Left ventricle myocardium inferior (tissue), 1 donor: ENCODE measurements around the gene PIK3C2G. TPM values are rescaled to one million over a fixed set of nuclear protein-coding genes. Genes with fewer than 3 reads are reported as not detected.
"Not testable (repeated sequence)": the region's sequence is repeated elsewhere in the genome, so short reads cannot be mapped to it uniquely, and the experiment has no call there.

Experiments used
- DNase-seq: peaks from one replicate; pipeline ENCODE4 v3.0.0-alpha.2; 2020
- H3K27ac ChIP-seq: fragments of 200-600 bp; replicated peaks from 2 replicates; pipeline ENCODE4 v1.8.0; 2021
- H3K27me3 ChIP-seq: fragments of 200-600 bp; 2 replicates; pipeline ENCODE4 v1.8.0; 2021; ENCODE audit warnings: low read depth
- H3K36me3 ChIP-seq: fragments of 200-600 bp; 2 replicates; pipeline ENCODE4 v1.8.0; 2021
- H3K4me1 ChIP-seq: fragments of 200-600 bp; 2 replicates; pipeline ENCODE4 v1.8.0; 2021
- H3K4me3 ChIP-seq: fragments of 200-600 bp; 2 replicates; pipeline ENCODE4 v1.8.0; 2021; ENCODE audit warnings: mild to moderate bottlenecking, moderate library complexity
- H3K9me3 ChIP-seq: fragments of 200-600 bp; replicated peaks from 2 replicates; pipeline ENCODE4 v1.8.0; 2021
- CTCF ChIP-seq: fragments of 200-600 bp; IDR thresholded peaks from 2 replicates; pipeline ENCODE4 v1.8.0; 2021; ENCODE audit warnings: antibody characterized with exemption, mild to moderate bottlenecking, borderline replicate concordance
- intact Hi-C: fragments of 100-400 bp; cut with micrococcal nuclease; formaldehyde crosslinking; loops from one replicate; pipeline ENCODE4 v1.11.0; 2022
- total RNA-seq: library from RNA; stranded (reverse); fragmentation: NEBNext Ultra II Directional; extraction: Animal tissue kit (Norgen Biotek cat#: 25700); gene quantifications from one replicate; pipeline ENCODE4 v1.2.1, GENCODE V29; 2021
- donor health status: DM: no; HTN: yes; CAD: no; lungs with severe emphysema.

The PIK3C2G gene
- total RNA-seq, 1 donor from 2014 or later, result not detected

GRCh38 chr12:18496156-18496555, 234.8 kb downstream of the PIK3C2G start:
- no peaks in the 10 kb centered on the region for H3K9me3 ChIP-seq
- no peak for DNase-seq
- no peaks in the 10 kb centered on the region for H3K4me1 ChIP-seq
- H3K36me3 ChIP-seq, result no peaks in the 10 kb centered on the region
- intact Hi-C loops, result no loop called here
- no peaks in the 10 kb centered on the region for H3K27me3 ChIP-seq
- TF ChIP-seq CTCF, result no peak
- no peak overlapping the region for H3K4me3 ChIP-seq
- no peak overlapping the region for H3K27ac ChIP-seq

- DNase-seq, H3K27ac ChIP-seq, H3K36me3 ChIP-seq, H3K4me3 ChIP-seq, H3K4me1 ChIP-seq, intact Hi-C loops, H3K9me3 ChIP-seq, H3K27me3 ChIP-seq: not testable (repeated sequence)
Observed at GRCh38 chr12:18500160-18500574, 238.8 kb downstream of the PIK3C2G start.

- H3K4me3 ChIP-seq, H3K9me3 ChIP-seq, H3K4me1 ChIP-seq, H3K27me3 ChIP-seq, H3K36me3 ChIP-seq, intact Hi-C loops, DNase-seq, H3K27ac ChIP-seq: not testable (repeated sequence)
Observed at GRCh38 chr12:18500736-18501135, 239.4 kb downstream of the PIK3C2G start.

- intact Hi-C loops, result no loop called here
- H3K36me3 ChIP-seq, result no peaks in the 10 kb centered on the region
Observed at GRCh38 chr12:18502422-18502968, 241.2 kb downstream of the PIK3C2G start.

GRCh38 chr12:18521461-18521860, 260.1 kb downstream of the PIK3C2G start:
- DNase-seq, result no peak
- H3K4me1 ChIP-seq, result no peaks in the 10 kb centered on the region
- no peak for TF ChIP-seq CTCF
- intact Hi-C loops, result no loop called here
- no peaks in the 10 kb centered on the region for H3K27me3 ChIP-seq
- H3K9me3 ChIP-seq, result peaks cover 55% of the 10 kb centered on the region
- H3K27ac ChIP-seq, result no peak overlapping the region
- H3K4me3 ChIP-seq, result no peak overlapping the region
- H3K36me3 ChIP-seq, result no peaks in the 10 kb centered on the region

More at GRCh38 chr12:18502422-18502968, 241.2 kb downstream of the PIK3C2G start:
- H3K9me3 ChIP-seq, result no peaks in the 10 kb centered on the region
- no peak for TF ChIP-seq CTCF
- H3K4me3 ChIP-seq, result no peak overlapping the region
- no peak overlapping the region for H3K27ac ChIP-seq
- no peaks in the 10 kb centered on the region for H3K27me3 ChIP-seq
- no peaks in the 10 kb centered on the region for H3K4me1 ChIP-seq
- no peak for DNase-seq

GRCh38 chr12:18522806-18523205, 261.5 kb downstream of the PIK3C2G start:
- TF ChIP-seq CTCF, result no peak
- no peak for DNase-seq
- Histone ChIP-seq H3K9me3 (peaks cover 46% of the 10 kb centered on the region), H3K27ac (no peak overlapping the region), H3K4me1 (no peaks in the 10 kb centered on the region), H3K36me3 (no peaks in the 10 kb centered on the region), H3K4me3 (no peak overlapping the region), H3K27me3 (no peaks in the 10 kb centered on the region)
- intact Hi-C loops, result no loop called here

- H3K27ac ChIP-seq, intact Hi-C loops, H3K4me3 ChIP-seq: not testable (repeated sequence)
Observed at GRCh38 chr12:18542497-18542896, 281.2 kb downstream of the PIK3C2G start.

More at GRCh38 chr12:18542497-18542896, 281.2 kb downstream of the PIK3C2G start:
- DNase-seq, H3K36me3 ChIP-seq, H3K4me1 ChIP-seq, H3K27me3 ChIP-seq, H3K9me3 ChIP-seq: not testable (repeated sequence)
